Stimulated activated CD8-positive, alpha-beta memory T cell treated with anti-CD3 and anti-CD28 coated beads, Interleukin-7, amount 100 ng/mL, for 4 hours (primary cell): ENCODE measurements around the gene ACAP2.
A peak's percentile ranks its signal among the peaks of the same experiment; 100 is the strongest.
"Not testable (repeated sequence)": the region's sequence is repeated elsewhere in the genome, so short reads cannot be mapped to it uniquely, and the experiment has no call there.

Experiments
- DNase-seq, 2 donors: peaks; one replicate each; pipeline ENCODE4 v3.0.0-alpha.2; 2020; ENCODE audit warnings: low read depth in 2 of 2

ACAP2 gene

GRCh38 chr3:195443391-195443989 is 670 bp upstream of the ACAP2 start:
- no peak for DNase-seq

- DNase-seq = peak; percentile 34 to 35
These were observed 738 bp downstream of the ACAP2 start for GRCh38 chr3:195441992-195442572.

GRCh38 chr3:195441476-195441991 is 1.3 kb downstream of the ACAP2 start:
- no peak for DNase-seq

- DNase-seq = no peak
These were observed 1.8 kb downstream of the ACAP2 start for GRCh38 chr3:195441051-195441450.

GRCh38 chr3:195440379-195440778 is 2.4 kb downstream of the ACAP2 start:
- no peak for DNase-seq

- no peak for DNase-seq
These were observed 4.4 kb downstream of the ACAP2 start for GRCh38 chr3:195438371-195438770.

- DNase-seq = no peak
These were observed 17.0 kb downstream of the ACAP2 start for GRCh38 chr3:195425849-195426248.

GRCh38 chr3:195423818-195424217 is 19.0 kb downstream of the ACAP2 start:
- no peak for DNase-seq

GRCh38 chr3:195421400-195421799 is 21.4 kb downstream of the ACAP2 start:
- no peak for DNase-seq

GRCh38 chr3:195416795-195417194 is 26.0 kb downstream of the ACAP2 start:
- no peak for DNase-seq

GRCh38 chr3:195411836-195412235 is 31.0 kb downstream of the ACAP2 start:
- no peak for DNase-seq

GRCh38 chr3:195410546-195410945 is 32.3 kb downstream of the ACAP2 start:
- DNase-seq = no peak

GRCh38 chr3:195407531-195408409 is 35.0 kb downstream of the ACAP2 start:
- DNase-seq = no peak

GRCh38 chr3:195405651-195406050 is 37.2 kb downstream of the ACAP2 start:
- no peak for DNase-seq

GRCh38 chr3:195403841-195404408 is 38.9 kb downstream of the ACAP2 start:
- DNase-seq = no peak

GRCh38 chr3:195403244-195403643 is 39.6 kb downstream of the ACAP2 start:
- no peak for DNase-seq

GRCh38 chr3:195401943-195402342 is 40.9 kb downstream of the ACAP2 start:
- no peak for DNase-seq

GRCh38 chr3:195398460-195398859 is 44.4 kb downstream of the ACAP2 start:
- DNase-seq = not testable (repeated sequence)

- no peak for DNase-seq
These were observed 45.3 kb downstream of the ACAP2 start for GRCh38 chr3:195397524-195397923.

- no peak for DNase-seq
These were observed 47.5 kb downstream of the ACAP2 start for GRCh38 chr3:195395208-195395816.

- DNase-seq = no peak
These were observed 48.1 kb downstream of the ACAP2 start for GRCh38 chr3:195394700-195395099.

GRCh38 chr3:195394024-195394423 is 48.8 kb downstream of the ACAP2 start:
- DNase-seq = no peak
